Panc1 (cell line): Measurements from ENCODE around the gene PHKG2.

Experiments
- CTCF ChIP-seq: fragments of 450-650 bp; IDR thresholded peaks from 2 replicates; pipeline ENCODE4 v1.5.1; 2017; ENCODE audit warnings: mild to moderate bottlenecking
- REST ChIP-seq, 2 experiments: IDR thresholded peaks; 2 replicates each; pipeline ENCODE4 v1.6.1; 2011 to 2012; ENCODE audit warnings: low read depth in 2 of 2, control low read depth in 1 of 2, low read length in 1 of 2, mild to moderate bottlenecking in 1 of 2, moderate library complexity in 1 of 2; ENCODE audit not compliant: insufficient read depth in 1 of 2

- no peak for TF ChIP-seq CTCF
- no peak for TF ChIP-seq REST (IDR thresholded peaks at IDR 0.05; ENCODE audit: insufficient read depth in 1 of 2, low read depth in 2 of 2, low read length in 1 of 2)
Measured at GRCh38 chr16:30784215-30784614, 36.0 kb downstream of the PHKG2 start.
